ENCODE results near the gene UQCRHL.

UQCRHL gene

GRCh38 chr1:15757575-15758342, 49.7 kb downstream of the UQCRHL start:
- DNase-seq (ENCODE audit: low spot score) = no peak

Measured in CD4-positive, alpha-beta T cell treated with Interleukin-6 at 100 ng/mL for 8 hours (primary cell).